K562 (cell line): ENCODE results near the gene JUND. TPM values are rescaled to one million over a fixed set of nuclear protein-coding genes. Genes with fewer than 3 reads are reported as not detected.

Experiments used
- CLOCK ChIP-seq: fragments of 250-450 bp; sonication (Bioruptor Pico); IDR thresholded peaks from 2 replicates; pipeline ENCODE4 v1.4.0; 2020; ENCODE audit warnings: mild to moderate bottlenecking, moderate library complexity, borderline replicate concordance
- ERF ChIP-seq: fragments of 450-650 bp; formaldehyde crosslinking; IDR thresholded peaks from 2 replicates; pipeline ENCODE4 v1.4.0; 2020; ENCODE audit warnings: mild to moderate bottlenecking, mixed read lengths
- GATAD2B ChIP-seq: fragments of 450-650 bp; IDR thresholded peaks from 2 replicates; pipeline ENCODE4 v1.6.1; 2017; ENCODE audit warnings: mild to moderate bottlenecking, borderline replicate concordance
- MYC ChIP-seq, 2 experiments: fragments of 250-450 bp in 1 of 2; sonication (Bioruptor Pico) in 1 of 2; IDR thresholded peaks; 2 replicates each; pipeline versions ENCODE4 v1.5.1 to v1.6.1; 2012 to 2021; ENCODE audit warnings: low read depth in 2 of 2, borderline replicate concordance in 1 of 2, improper control_type of control experiment in 1 of 2, low read length in 1 of 2, mild to moderate bottlenecking in 1 of 2, moderate library complexity in 1 of 2
- RBBP5 ChIP-seq: fragments of 200-600 bp; sonication (generic); IDR thresholded peaks from 2 replicates; pipeline ENCODE4 v1.6.1; 2012; ENCODE audit warnings: borderline replicate concordance, mild to moderate bottlenecking, low read length, control low read depth, inconsistent platforms; ENCODE audit not compliant: insufficient read depth, poor library complexity, severe bottlenecking
- ZBTB43 ChIP-seq: sonication (generic); formaldehyde crosslinking; IDR thresholded peaks from 2 replicates; pipeline ENCODE4 v1.8.0; 2023; ENCODE audit warnings: mild to moderate bottlenecking, missing genetic modification reagents
- ZNF449 ChIP-seq: fragments of 250-450 bp; sonication (Bioruptor Pico); IDR thresholded peaks from 2 replicates; pipeline ENCODE4 v1.8.0; 2022; ENCODE audit warnings: moderate library complexity, mild to moderate bottlenecking, inconsistent platforms
- polyA plus RNA-seq, 8 experiments: library from polyadenylated mRNA; depleted of rRNA in 4 of 8; stranded (reverse) in 5 of 8; unstranded in 3 of 8; fragments of >200 nt; fragmentation: Nextera tagmentation in 2 of 8; fragmentation: Illumina TruSeq in 1 of 8; extraction: Ambion mirVana in 2 of 8; extraction: Trizol in 1 of 8; gene quantifications; 2 replicates each; pipeline versions ENCODE4 v1.2.1 to v1.2.3, GENCODE V29; 2011 to 2014; ENCODE audit warnings: inconsistent platforms in 1 of 8, missing spikeins in 1 of 8
- total RNA-seq, 7 experiments: library from RNA; depleted of rRNA in 6 of 7; stranded (reverse); fragments of >200 nt in 6 of 7; fragmentation: Illumina TruSeq in 2 of 7; extraction: Trizol in 2 of 7; gene quantifications; 2 replicates each; pipeline versions ENCODE4 v1.2.1 to v1.2.3, GENCODE V29; 2011 to 2021; ENCODE audit warnings: low replicate concordance in 1 of 7
- TF ChIP-seq, protein P1 (sequence below): fragments of 200-800 bp; sonication (Bioruptor generic); IDR thresholded peaks from 2 replicates; pipeline ENCODE4 v1.6.1; 2016; ENCODE audit warnings: missing genetic modification characterization, missing compliant biosample characterization

The JUND gene
- total and polyA plus RNA-seq, 9 of the 15 experiments (the other 6 are each of a cell fraction or from before 2014, with no cell fraction given): 6.4 to 286 (median 42.3) TPM

DNA sequence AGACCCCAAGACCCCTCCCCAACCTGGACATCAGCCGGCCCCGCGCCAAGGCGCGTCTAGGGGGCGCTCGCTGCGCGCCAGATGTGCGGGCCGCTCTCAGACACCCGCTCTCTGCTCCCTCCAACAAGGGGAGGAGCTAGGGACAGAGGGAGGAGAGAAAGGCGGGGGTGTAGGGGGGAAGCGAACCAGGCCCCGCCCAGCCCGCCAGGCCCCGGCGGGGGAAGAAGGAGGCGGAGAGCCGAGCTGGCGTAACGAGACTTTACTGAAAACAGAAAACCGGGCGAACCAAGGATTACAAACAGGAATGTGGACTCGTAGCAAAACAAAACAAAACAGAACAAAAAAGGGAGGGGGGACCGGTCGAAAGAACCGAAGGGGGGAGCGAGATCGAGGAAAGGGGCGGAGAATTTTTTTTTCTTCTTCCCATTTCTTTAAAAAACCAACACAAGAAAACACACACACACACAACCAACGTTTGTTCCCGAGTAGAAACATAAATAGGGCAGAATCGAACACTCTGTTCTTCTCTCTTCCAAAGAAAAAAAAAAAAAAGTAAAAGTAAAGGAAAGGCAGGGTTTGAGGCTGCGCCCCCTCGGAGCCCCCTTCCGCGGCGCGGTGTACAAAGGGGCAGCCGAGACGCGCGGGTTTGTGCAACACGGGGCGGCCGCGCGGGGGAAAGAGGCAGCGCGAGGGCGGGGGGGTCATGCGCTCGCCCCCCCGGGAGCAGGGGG, 1.7 kb downstream of the JUND start (continued):
- no peak for TF ChIP-seq ZNF449 (CRISPR knock-in tag)
- no peak for TF ChIP-seq GATAD2B
- TF ChIP-seq, protein P1, sequence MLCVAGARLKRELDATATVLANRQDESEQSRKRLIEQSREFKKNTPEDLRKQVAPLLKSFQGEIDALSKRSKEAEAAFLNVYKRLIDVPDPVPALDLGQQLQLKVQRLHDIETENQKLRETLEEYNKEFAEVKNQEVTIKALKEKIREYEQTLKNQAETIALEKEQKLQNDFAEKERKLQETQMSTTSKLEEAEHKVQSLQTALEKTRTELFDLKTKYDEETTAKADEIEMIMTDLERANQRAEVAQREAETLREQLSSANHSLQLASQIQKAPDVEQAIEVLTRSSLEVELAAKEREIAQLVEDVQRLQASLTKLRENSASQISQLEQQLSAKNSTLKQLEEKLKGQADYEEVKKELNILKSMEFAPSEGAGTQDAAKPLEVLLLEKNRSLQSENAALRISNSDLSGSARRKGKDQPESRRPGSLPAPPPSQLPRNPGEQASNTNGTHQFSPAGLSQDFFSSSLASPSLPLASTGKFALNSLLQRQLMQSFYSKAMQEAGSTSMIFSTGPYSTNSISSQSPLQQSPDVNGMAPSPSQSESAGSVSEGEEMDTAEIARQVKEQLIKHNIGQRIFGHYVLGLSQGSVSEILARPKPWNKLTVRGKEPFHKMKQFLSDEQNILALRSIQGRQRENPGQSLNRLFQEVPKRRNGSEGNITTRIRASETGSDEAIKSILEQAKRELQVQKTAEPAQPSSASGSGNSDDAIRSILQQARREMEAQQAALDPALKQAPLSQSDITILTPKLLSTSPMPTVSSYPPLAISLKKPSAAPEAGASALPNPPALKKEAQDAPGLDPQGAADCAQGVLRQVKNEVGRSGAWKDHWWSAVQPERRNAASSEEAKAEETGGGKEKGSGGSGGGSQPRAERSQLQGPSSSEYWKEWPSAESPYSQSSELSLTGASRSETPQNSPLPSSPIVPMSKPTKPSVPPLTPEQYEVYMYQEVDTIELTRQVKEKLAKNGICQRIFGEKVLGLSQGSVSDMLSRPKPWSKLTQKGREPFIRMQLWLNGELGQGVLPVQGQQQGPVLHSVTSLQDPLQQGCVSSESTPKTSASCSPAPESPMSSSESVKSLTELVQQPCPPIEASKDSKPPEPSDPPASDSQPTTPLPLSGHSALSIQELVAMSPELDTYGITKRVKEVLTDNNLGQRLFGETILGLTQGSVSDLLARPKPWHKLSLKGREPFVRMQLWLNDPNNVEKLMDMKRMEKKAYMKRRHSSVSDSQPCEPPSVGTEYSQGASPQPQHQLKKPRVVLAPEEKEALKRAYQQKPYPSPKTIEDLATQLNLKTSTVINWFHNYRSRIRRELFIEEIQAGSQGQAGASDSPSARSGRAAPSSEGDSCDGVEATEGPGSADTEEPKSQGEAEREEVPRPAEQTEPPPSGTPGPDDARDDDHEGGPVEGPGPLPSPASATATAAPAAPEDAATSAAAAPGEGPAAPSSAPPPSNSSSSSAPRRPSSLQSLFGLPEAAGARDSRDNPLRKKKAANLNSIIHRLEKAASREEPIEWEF (CRISPR knock-in tag): no peak
- TF ChIP-seq CLOCK: no peak
- no peak for TF ChIP-seq ERF (CRISPR knock-in tag)
- TF ChIP-seq RBBP5: no peak
- 0 out of 2 replicates have a peak, but pooled peaks have one; percentile 36 for TF ChIP-seq MYC (IDR thresholded peaks at IDR 0.05; ENCODE audit: low read depth, low read length)
- no peak for TF ChIP-seq MYC (CRISPR knock-in tag; IDR thresholded peaks at IDR 0.05; ENCODE audit: borderline replicate concordance, low read depth)
- TF ChIP-seq ZBTB43 (CRISPR knock-in tag): no peak
